Stimulated activated effector memory CD8-positive, alpha-beta T cell treated with anti-CD3 and anti-CD28 coated beads, Interleukin-12 subunit alpha, Interleukin-12 subunit beta, amount 100 ng/mL, for 72 hours (primary cell): ENCODE data around the gene CDC7.

Source experiments
- ATAC-seq: fragments of 150-1000 bp; cut with Tn5 transposase; 2 replicates; pipeline ENCODE4 v1.10.0; 2021
- DNase-seq, 2 donors: peaks; one replicate each; pipeline ENCODE4 v3.0.0; 2021 to 2022; ENCODE audit warnings: low spot score in 2 of 2
- H3K27ac Mint-ChIP-seq: one replicate; pipeline ENCODE4 v1.8.0; 2022; ENCODE audit warnings: mild to moderate bottlenecking, mixed read lengths
- H3K36me3 Mint-ChIP-seq: one replicate; pipeline ENCODE4 v1.8.0; 2022; ENCODE audit warnings: mild to moderate bottlenecking, mixed read lengths
- H3K4me1 Mint-ChIP-seq: one replicate; pipeline ENCODE4 v1.8.0; 2022; ENCODE audit warnings: mixed read lengths
- H3K4me3 Mint-ChIP-seq: one replicate; pipeline ENCODE4 v1.8.0; 2022; ENCODE audit warnings: mild to moderate bottlenecking, mixed read lengths
- H3K9me3 Mint-ChIP-seq: one replicate; pipeline ENCODE4 v1.8.0; 2022; ENCODE audit warnings: mixed read lengths

Gene CDC7

DNA sequence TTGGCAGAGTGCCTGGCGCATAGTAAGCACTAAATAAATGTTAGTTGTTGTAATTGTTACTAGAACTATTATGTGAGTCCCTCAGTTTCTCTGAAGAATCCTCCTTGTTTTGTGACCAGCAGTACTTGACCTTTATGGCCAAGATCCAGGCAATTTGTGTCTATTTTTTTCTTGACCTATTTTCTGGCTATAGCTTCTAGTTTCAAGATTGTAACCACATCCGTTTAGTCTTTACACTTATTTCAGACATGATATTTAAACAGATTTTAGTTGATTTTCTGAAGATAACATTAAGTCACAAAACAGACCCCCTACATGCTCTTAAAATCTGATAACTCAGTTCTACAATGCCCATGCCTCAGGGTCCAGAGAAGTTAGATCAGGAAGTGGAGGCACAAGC, 50.3 kb downstream of the CDC7 start:
- H3K9me3 Mint-ChIP-seq, result peaks cover 3% of the 10 kb centered on the region
- H3K36me3 Mint-ChIP-seq, result peaks cover 10% of the 10 kb centered on the region
- peaks cover 90% of the 10 kb centered on the region for H3K4me1 Mint-ChIP-seq
- peak overlapping the region; percentile 27 for H3K4me3 Mint-ChIP-seq
- ATAC-seq (no peak), DNase-seq (peak in 1 of 2 donors; percentile 39)
- H3K27ac Mint-ChIP-seq, result peak overlapping the region; percentile 7

DNA sequence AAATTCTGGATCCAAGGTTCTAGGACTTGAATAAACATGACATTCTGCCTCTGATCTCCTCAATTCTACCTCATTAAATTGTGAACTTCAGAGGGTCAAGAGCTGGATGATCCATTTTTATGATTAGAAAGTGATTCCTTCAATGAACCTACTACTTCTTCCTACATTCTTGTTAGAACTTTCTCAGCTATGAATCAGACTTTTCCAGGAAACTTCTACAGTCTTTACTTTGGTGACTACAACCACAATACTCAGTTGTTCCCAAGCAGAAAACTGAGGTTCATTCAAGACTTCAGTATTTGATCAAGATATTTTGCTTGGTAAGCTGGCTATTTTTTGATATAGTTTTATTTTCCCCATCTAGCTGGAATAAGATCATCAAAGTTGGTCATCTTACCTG, 51.4 kb downstream of the CDC7 start:
- peaks cover 10% of the 10 kb centered on the region for H3K36me3 Mint-ChIP-seq
- no peak for DNase-seq
- H3K4me1 Mint-ChIP-seq, result peaks cover 99% of the 10 kb centered on the region
- peak overlapping the region; percentile 7 for H3K27ac Mint-ChIP-seq
- H3K4me3 Mint-ChIP-seq, result no peak overlapping the region
- ATAC-seq, result no peak
- H3K9me3 Mint-ChIP-seq, result peaks cover 3% of the 10 kb centered on the region

DNA sequence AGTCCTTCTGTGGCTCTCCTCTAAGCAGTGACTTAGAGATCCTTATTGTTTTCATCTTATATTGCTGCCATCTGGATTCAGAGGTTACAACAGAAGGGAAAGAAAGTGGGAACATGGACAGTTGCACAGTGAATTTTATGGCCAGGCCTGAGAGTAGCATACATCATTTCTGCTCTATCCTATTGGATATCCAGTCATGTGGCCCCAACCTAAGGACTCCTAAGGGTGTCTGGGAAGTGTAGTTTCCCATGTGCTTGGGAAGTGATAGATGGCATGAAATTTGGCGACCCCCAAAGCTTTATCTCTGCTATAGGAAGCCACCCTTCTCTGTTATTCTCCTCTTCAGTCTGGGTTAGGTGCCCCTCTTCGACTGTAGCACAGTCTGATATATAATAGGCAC, 51.9 kb downstream of the CDC7 start:
- Mint-ChIP-seq H3K4me1 (peaks cover 99% of the 10 kb centered on the region), H3K4me3 (no peak overlapping the region), H3K27ac (peak overlapping the region; percentile 7), H3K36me3 (peaks cover 10% of the 10 kb centered on the region), H3K9me3 (peaks cover 3% of the 10 kb centered on the region)
- DNase-seq (peak in 1 of 2 donors; percentile 38), ATAC-seq (no peak)

DNA sequence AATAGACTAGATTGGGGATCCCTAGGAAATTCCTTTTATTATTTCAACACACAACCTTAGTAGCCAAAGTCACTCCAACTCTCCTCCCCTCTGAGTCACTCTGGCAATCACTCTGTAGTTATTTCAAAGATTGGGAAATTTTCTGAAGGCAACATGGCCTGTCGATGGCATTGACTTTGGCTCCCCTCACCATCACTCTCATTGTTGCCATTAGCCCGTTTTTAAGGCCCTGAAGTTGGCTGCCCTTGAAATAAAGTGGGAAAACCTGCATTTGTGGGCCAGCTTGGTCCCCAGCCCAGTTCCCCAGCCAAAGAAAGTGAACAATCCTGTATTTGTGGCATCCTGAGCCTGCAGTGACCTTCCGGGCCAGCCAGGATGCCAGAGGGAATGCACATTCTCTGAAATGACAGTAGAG, 52.5 kb downstream of the CDC7 start:
- peaks cover 10% of the 10 kb centered on the region for H3K36me3 Mint-ChIP-seq
- DNase-seq, result peak in 1 of 2 donors; percentile 26
- peaks cover 3% of the 10 kb centered on the region for H3K9me3 Mint-ChIP-seq
- no peak for ATAC-seq
- peaks cover 98% of the 10 kb centered on the region for H3K4me1 Mint-ChIP-seq
- H3K27ac Mint-ChIP-seq, result peak overlapping the region; percentile 7
- no peak overlapping the region for H3K4me3 Mint-ChIP-seq

DNA sequence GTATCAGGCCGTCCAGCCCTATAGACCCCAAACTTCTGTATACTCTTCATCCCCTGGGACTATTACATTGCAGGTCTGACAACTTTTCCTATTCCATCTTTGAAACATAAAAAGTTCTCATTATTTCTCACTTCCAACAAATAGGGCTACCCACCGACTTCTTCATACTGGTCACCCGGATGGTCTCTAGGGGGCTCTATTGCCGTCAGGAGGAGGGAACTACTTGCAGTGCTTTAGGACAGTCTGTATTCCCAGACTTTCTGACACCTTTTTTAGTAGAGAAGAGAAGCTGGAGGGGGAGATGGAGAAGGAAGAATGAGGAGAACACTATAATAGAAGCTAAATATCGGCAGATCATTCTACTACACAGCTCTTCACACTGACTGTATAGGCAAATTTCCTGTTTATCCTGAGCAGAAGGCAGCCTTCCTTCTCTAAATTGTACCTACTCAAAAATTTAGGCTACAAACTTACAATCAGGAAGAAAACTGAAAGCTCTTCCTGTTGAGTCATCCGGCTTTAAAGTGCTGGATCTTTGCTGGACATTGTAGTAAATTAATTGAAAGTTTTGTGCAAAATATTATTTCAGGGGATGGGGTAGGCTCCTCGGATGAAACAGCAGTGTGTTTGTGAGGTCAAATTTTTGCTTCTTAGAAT, 54.6 kb downstream of the CDC7 start:
- Mint-ChIP-seq H3K4me3 (peak overlapping the region; percentile 47), H3K4me1 (peaks cover 99% of the 10 kb centered on the region), H3K36me3 (peaks cover 15% of the 10 kb centered on the region), H3K27ac (peak overlapping the region; percentile 92), H3K9me3 (peaks cover 3% of the 10 kb centered on the region)
- ATAC-seq (no peak), DNase-seq (no peak)

DNA sequence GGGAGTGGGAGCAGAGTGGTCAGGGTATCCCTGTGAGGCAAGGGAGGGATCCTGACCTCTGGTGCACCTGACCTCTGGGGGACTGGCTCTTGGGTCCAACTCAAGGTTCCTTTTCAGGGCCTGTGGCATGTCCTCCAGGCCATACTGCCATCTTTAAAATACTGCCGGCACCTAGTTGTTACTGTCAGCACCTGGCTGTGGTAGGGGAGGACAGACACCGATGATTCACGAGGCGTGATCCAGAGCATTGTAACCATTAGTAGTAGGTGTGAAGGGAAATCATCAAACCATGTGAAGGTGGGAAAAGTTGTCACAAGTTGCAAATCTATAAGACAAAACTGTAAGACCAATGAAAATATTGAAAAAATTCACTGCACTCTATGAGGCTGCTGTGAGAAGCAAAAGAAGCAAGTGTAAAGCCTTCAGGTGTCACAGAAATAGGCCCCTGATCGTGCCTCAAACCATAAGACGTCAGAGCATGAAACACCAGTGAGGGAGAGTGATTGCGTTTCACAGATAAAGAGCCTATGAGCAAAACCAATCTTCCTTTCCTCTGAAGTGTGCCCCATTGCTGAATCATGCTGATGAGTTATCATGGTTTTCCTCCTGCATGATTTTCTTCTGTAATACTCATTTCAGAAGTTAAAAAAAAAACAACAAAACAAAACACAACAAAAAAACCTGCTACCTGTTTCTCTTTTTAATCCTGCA, 55.3 kb downstream of the CDC7 start:
- DNase-seq (peak; percentile 41 to 79), ATAC-seq (peak; percentile 95)
- Mint-ChIP-seq H3K27ac (peak overlapping the region; percentile 92), H3K4me3 (peak overlapping the region; percentile 47), H3K36me3 (peaks cover 15% of the 10 kb centered on the region), H3K9me3 (no peaks in the 10 kb centered on the region), H3K4me1 (peaks cover 96% of the 10 kb centered on the region)

DNA sequence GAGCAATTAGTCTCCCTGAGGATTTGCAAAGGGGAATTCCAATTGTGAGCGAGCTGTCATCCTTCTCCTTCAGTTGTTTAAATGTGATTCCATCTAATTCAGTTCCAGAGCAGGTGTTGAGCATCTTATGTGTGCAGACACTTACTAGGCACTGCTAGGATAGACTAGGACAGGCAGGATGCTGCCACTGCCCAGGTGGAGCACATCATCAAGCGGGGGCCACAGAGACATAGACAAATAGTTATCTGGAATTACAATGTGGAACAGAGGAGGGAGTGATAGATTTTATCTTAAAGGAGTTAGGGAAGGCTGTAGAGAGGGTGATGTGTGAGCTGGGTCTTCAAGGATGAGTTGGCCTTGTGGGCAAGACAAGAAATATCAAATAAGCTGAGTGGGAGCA, 55.9 kb downstream of the CDC7 start:
- H3K4me1 Mint-ChIP-seq, result peaks cover 96% of the 10 kb centered on the region

DNA sequence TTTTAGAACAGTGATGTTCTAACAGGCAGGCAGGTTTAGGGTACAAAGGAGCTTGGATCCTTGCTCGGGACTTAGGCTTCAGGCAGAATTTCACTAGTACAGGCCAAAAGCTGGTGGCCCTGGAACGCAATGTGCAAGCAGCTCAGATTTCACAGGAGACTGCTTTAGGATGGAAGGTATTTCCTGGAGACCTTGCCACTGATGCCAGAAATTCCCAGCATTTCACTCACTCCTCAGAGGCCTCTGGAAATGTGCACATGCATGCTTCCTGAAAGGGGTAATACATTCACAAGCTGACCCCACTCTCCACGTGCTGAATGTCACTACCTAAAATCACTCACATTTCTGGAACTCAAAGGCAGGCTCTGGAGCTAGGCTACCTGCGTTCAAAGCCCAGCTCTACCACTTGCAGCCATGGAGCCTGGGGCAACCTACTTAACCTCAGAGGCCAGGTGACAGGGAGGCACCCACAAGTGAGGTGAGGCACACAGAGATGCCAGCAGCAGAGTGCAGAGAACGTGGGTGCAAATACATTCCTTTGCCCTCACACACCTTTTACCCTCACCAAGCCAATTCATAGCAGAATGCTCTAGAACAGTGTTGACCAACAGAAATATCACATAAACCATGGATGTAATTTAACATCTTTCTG, 56.5 kb downstream of the CDC7 start:
- Mint-ChIP-seq H3K9me3 (no peaks in the 10 kb centered on the region), H3K27ac (peak overlapping the region; percentile 92), H3K36me3 (peaks cover 15% of the 10 kb centered on the region), H3K4me1 (peaks cover 96% of the 10 kb centered on the region), H3K4me3 (peak overlapping the region; percentile 47)
- ATAC-seq (no peak), DNase-seq (peak in 1 of 2 donors; percentile 50)

More for the DNA sequence above, 55.9 kb downstream of the CDC7 start:
- DNase-seq, result peak in 1 of 2 donors; percentile 71
- ATAC-seq, result peak; percentile 35
- Mint-ChIP-seq H3K9me3 (no peaks in the 10 kb centered on the region), H3K4me3 (peak overlapping the region; percentile 47), H3K27ac (peak overlapping the region; percentile 92), H3K36me3 (peaks cover 15% of the 10 kb centered on the region)

DNA sequence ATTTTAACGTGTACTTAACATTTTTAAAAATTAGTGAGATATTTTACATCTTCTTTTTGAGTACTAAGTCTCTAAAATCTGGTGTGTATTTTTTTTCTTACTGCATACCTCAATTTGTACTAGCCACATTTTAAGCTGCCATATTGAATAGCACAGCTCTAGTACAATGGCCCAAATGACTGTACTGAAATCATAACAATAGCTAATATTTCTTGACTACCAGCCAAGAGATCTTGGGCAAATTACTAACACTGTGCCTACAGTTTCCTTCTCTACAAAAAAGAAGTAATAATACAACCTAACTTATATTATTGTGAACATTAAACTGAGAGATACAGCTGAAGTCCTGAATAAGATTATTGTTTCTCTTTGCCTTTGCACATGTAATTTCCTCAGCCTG, 57.2 kb downstream of the CDC7 start:
- Mint-ChIP-seq H3K27ac (no peak overlapping the region), H3K9me3 (no peaks in the 10 kb centered on the region), H3K4me3 (no peak overlapping the region), H3K36me3 (peaks cover 15% of the 10 kb centered on the region), H3K4me1 (peaks cover 90% of the 10 kb centered on the region)
- no peak for ATAC-seq
- DNase-seq, result no peak

DNA sequence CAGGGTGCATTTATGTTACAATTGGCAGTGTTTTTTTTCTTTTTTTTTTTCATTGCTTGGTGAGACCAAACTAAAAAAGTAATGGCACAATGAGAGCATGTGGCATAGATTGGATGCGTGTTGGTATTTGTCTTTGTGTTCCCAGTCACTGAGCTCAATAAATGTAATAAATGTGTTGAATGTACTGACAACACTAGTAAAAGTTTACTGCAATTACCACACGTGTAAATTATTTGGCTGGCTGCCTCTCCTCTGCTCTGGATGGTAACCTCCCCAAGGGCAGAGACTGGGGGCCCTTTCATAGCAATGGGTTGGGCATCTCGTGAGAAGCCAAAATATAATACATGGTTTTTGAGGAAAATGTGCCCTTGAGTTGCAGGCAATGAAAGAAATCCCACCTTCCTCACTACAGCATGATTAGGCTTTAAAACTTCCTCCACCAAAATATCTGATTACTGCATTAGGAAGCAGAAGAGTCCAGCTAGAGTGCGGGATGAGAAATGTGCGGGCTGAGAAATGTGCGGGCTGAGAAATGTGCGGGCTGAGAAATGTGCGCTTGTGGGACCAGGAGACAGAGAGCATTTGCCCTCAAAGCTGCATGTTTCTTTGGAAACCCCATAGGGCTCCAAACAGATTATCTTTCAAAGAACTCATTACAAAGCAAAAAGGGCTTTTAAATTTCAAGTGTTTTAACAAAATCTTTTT, 58.5 kb downstream of the CDC7 start:
- Mint-ChIP-seq H3K27ac (no peak overlapping the region), H3K9me3 (peaks cover 3% of the 10 kb centered on the region), H3K36me3 (peaks cover 15% of the 10 kb centered on the region), H3K4me3 (no peak overlapping the region), H3K4me1 (peaks cover 81% of the 10 kb centered on the region)
- peak in 1 of 2 donors; percentile 17 for DNase-seq
- ATAC-seq, result no peak

DNA sequence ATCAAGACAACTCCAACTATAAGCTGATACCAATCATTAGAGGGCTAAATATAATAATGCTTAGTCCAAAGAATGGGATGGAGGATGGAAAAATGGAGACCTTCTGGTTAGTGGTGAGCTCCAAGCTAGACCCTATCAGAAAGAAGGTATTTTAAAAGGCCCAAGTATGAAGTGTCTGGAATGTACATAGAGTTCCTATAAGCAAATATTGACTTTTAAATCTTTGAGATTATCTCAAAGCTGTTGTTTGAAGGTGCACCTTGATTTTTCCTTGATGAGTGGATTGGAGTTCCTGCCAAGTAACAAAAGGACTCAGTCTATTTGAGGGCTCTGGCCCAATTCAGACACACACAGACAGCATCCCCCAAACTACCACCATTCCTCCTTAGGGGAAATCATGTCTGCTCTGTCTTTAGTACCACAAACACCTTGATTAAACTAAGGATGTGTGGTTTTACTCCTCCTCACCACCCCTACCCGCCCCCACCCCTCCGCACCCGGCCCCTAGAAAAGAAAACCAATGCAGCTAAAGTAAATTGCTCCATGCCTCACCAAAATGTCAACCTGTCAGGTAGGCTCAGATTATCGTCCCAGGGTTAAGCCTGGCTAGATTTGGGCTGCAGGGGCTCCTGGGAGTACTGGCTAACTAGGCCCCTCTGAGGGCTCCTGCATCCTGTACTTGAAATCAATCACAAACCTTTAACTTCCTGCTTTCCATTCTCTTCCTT, 59.4 kb downstream of the CDC7 start:
- H3K4me1 Mint-ChIP-seq, result peaks cover 77% of the 10 kb centered on the region
- peak in 1 of 2 donors; percentile 48 for DNase-seq
- peak overlapping the region; percentile 45 for H3K4me3 Mint-ChIP-seq
- peak overlapping the region; percentile 46 for H3K27ac Mint-ChIP-seq
- no peak for ATAC-seq
- peaks cover 5% of the 10 kb centered on the region for H3K9me3 Mint-ChIP-seq
- H3K36me3 Mint-ChIP-seq, result peaks cover 14% of the 10 kb centered on the region

DNA sequence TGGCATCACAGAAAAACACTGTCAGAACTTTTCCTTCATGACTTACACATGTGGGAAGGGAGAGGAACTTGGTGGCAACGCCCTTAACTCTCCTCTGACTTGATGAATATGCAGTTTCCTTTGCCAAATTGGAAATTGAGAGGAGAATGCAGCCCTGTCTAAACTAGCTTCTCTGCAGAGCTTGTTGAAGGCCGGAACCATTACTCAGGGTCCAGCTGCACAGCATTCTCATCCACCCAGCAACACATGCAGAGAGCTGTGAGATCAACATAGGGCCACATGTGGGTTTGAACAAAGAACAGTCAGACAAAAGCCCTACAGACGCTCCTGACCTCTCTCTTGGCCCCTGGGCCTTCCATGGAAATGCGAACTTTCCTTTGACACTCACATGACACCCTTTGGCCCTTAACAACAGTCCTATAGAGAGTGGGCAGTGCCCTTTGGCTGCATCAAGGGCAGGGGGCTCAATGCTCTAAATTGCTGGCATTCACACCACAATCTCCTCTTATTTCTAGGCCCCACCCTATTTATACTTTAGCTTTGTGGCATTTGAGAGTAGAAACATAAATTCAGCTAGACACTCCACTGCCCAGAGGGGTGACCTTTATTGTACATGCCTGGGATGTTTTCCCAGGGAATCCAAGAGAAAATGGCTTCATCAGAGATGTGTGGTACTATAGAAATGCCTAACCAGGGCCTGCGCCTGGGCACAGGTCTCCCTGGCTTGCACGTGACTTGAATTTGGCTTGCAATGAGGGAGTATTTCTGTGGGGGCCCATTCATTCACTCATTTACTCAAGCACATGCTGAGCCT, 64.4 kb downstream of the CDC7 start:
- Mint-ChIP-seq H3K4me3 (no peak overlapping the region), H3K4me1 (peaks cover 45% of the 10 kb centered on the region), H3K9me3 (peaks cover 5% of the 10 kb centered on the region), H3K27ac (no peak overlapping the region), H3K36me3 (no peaks in the 10 kb centered on the region)
- peak in 1 of 2 donors; percentile 22 for DNase-seq
- ATAC-seq, result no peak

DNA sequence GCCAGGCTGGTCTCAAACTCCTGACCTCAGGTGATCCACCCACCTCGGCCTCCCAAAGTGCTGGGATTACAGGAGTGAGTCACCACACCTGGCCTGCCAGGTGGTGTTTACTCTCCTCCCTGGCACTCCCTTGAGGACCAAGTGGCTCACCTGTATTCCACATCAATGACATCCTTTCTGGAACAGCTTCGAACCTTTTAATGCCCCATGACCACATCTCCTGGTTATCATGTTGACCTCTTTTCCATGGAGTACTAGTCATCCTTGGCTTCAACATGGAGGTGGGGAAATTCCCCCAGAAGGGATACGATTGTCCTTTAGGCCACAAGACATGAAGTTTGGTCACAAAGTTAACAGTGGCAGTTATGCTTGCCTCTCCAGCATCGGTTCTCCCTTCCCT, 66.9 kb downstream of the CDC7 start:
- Mint-ChIP-seq H3K36me3 (no peaks in the 10 kb centered on the region), H3K9me3 (peaks cover 5% of the 10 kb centered on the region), H3K4me1 (peaks cover 37% of the 10 kb centered on the region), H3K4me3 (no peak overlapping the region), H3K27ac (no peak overlapping the region)
- ATAC-seq (no peak), DNase-seq (peak in 1 of 2 donors; percentile 36)

DNA sequence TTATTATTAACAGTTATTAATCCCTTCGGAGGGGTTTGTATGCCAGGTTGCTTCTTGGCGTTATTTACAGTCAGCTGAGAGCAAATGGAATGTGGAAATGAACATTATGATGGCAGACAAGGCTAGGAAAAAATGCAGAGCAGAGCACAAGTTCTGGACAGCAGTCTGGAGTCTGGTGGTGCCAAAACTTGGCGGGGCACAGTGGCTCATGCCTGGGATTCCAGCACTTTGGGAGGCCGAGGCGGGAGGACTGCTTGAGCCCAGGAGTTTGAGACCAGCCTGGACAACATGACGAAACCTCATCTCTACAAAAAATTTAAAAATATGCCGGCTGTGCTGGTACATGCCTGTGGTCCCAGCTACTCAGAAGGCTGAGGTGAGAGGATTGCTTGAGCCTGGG, 67.6 kb downstream of the CDC7 start:
- no peaks in the 10 kb centered on the region for H3K36me3 Mint-ChIP-seq
- no peak for ATAC-seq
- no peak overlapping the region for H3K27ac Mint-ChIP-seq
- H3K4me3 Mint-ChIP-seq, result no peak overlapping the region
- peaks cover 37% of the 10 kb centered on the region for H3K4me1 Mint-ChIP-seq
- peaks cover 5% of the 10 kb centered on the region for H3K9me3 Mint-ChIP-seq
- DNase-seq, result peak in 1 of 2 donors; percentile 28
